Transverse colon (tissue), 3 donors: ENCODE data around the gene EFCAB8.

Experiments used
- CTCF ChIP-seq, 5 experiments: fragments of 200-600 bp in 3 of 5; fragments of 450-650 bp in 2 of 5; sonication (generic) in 3 of 5; IDR thresholded peaks; 1 replicate in 2 of 5; 2 replicates in 3 of 5; pipeline ENCODE4 v1.5.1; 2016 to 2017; ENCODE audit warnings: antibody characterized with exemption in 5 of 5, inconsistent platforms in 3 of 5, mild to moderate bottlenecking in 2 of 5, moderate library complexity in 1 of 5
- EP300 ChIP-seq: sonication (generic); formaldehyde crosslinking; IDR thresholded peaks from one replicate; pipeline ENCODE4 v1.6.1; 2017; ENCODE audit warnings: antibody characterized with exemption, low read depth

DNA sequence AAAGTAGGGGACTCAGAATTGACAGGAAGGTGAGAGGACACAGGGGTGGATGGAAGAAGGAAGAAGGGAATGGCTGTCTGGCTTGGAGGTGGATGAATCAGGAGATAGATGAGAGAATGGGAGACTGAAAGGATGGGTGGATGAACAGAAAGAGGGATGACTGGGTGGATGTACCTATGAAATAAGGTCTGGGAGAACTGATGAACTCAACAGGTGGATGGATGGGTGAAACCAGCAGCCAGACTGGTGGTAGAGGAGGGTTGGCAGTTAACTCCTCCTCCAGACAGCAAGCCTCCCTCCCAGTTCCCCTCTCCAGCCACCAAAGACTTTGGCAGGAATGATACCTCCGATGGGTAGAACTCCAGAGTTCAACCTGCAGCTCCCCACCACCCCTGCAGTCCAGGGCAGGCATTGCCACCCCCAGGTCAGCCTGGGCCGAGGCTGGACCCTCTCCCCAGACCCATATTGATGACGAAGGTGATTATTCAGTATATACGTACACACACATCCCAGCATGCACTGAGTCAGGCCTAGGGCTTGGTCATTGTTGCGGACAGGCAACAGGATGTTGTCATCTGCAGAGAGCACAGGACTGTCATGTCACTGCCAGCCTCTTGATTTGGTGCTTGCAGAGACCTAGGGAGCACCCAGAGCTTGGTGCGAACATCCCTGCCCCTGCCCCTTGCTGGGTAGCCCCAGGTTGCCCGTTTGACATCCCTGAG lies 143.5 kb downstream of the EFCAB8 start:
- no peak for TF ChIP-seq CTCF (IDR thresholded peaks at IDR 0.05)
- TF ChIP-seq EP300: no peak
